ELF-1 (cell line): ENCODE measurements around the gene CENPH.
A peak's percentile ranks its signal among the peaks of the same experiment; 100 is the strongest.
"Not testable (repeated sequence)": the region's sequence is repeated elsewhere in the genome, so short reads cannot be mapped to it uniquely, and the experiment has no call there.

Experiments
- DNase-seq: peaks from one replicate; pipeline ENCODE4 v3.0.0-alpha.2; 2016; ENCODE audit warnings: low read depth, low spot score

Gene CENPH

DNA sequence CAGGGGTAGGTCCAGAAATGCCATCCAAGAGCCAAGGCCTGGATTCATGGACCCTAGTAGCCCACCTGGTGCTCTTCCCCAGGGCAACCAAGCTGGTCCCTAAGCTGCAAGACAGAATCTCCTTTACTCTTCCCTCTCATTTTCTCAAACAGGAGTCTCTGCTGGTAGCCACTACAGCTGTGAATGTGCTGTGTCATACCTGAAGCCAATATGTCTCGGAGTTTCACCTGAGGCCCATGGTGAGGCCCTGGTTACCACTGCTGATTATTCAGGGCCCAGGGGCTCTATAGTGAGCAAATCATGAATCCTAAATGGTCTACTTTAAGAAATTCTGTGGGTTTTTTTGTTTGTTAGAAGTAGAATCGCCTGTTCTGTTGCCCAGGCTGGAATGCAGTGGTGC is 61.2 kb downstream of the CENPH start:
- peak; percentile 14 for DNase-seq

DNA sequence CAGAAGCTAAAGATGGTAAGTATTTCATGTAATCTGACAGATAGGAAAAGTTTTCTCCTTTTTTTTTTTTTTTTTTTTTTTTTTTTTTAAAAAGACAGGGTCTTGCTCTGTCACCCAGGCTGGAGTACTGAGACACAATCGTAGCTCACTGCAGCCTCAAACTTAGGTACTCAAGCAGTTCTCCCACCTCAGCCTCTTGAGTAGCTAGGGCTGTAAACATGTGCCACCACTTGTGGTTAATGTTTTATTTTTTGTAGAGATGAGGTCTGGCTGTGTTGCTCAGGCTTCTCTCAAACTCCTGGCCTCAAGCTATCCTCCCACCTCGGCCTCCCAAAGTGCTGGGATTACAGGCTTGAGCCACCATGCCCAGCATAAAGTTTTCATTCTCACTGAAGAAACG is 63.1 kb downstream of the CENPH start:
- DNase-seq: no peak

DNA sequence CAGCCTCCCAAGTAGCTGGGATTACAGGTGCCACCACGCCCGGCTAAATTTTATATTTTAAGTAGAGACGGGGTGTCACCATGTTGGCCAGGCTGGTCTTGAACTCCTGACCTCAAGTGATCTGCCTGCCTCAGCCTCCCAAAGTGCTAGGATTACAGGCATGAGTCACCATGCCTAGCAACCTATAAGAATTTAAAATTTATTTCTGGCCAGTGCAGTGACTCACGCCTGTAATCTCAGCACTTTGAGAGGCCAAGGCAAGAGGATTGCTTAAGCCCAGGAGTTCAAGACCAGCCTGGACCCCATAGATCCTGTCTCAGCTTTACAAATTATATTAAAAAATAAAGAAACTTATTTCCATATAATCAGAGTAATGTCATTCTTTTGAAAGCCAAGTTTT is 66.6 kb downstream of the CENPH start:
- DNase-seq: not testable (repeated sequence)

DNA sequence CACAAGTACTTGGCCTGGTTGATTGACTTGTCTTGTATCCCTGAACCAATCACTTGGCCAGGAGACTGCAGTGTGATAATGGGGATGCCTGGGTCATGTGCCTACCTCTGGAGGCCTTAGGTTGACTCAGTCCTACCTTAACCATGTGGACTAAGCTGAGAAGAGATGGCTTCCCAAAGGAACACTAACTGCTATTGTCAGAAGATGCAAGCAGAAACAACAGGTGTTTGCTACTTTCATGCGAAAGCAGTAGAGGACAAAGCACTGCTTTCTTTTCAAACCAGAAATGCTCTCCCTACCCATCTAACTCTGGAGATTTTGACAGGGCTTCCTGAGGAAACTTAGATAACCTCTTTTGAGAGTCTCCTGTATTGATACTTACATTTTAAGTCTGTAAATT is 68.2 kb downstream of the CENPH start:
- no peak for DNase-seq
